HEK293T (cell line): ENCODE data around the gene MEST.

Source experiments
- CTCF ChIA-PET: fragments of 350-600 bp; formaldehyde crosslinking; extraction: SDS; loops from one replicate; lab custom pipeline; 2021; ENCODE audit warnings: antibody characterized with exemption, inconsistent platforms; lab: Yijun Ruan, JAX
- POLR2A ChIA-PET: fragments of 350-600 bp; formaldehyde crosslinking; extraction: SDS; loops from one replicate; lab custom pipeline; 2020; ENCODE audit warnings: antibody characterized with exemption, inconsistent platforms; lab: Yijun Ruan, JAX
- DNase-seq: peaks from one replicate; pipeline ENCODE4 v3.0.0; 2012; ENCODE audit warnings: mixed read lengths; ENCODE audit errors: extremely low spot score
- ARNT ChIP-seq: fragments of 450-650 bp; IDR thresholded peaks from 2 replicates; pipeline ENCODE4 v1.6.1; 2017; ENCODE audit warnings: mild to moderate bottlenecking
- BHLHE40 ChIP-seq: fragments of 450-650 bp; IDR thresholded peaks from 2 replicates; pipeline ENCODE4 v1.6.1; 2016; ENCODE audit warnings: mild to moderate bottlenecking, moderate library complexity, borderline replicate concordance
- CTBP1 ChIP-seq: fragments of 450-650 bp; IDR thresholded peaks from 2 replicates; pipeline ENCODE4 v1.6.1; 2016; ENCODE audit warnings: borderline replicate concordance
- ELF4 ChIP-seq: fragments of 450-650 bp; IDR thresholded peaks from 2 replicates; pipeline ENCODE4 v1.6.1; 2017; ENCODE audit warnings: antibody characterized with exemption
- FOXA1 ChIP-seq: fragments of 450-650 bp; IDR thresholded peaks from 2 replicates; pipeline ENCODE4 v1.6.1; 2016; ENCODE audit warnings: mild to moderate bottlenecking
- FOXK2 ChIP-seq: fragments of 450-650 bp; IDR thresholded peaks from 2 replicates; pipeline ENCODE4 v1.6.1; 2016; ENCODE audit warnings: mild to moderate bottlenecking
- FOXM1 ChIP-seq: fragments of 450-650 bp; IDR thresholded peaks from 2 replicates; pipeline ENCODE4 v1.6.1; 2017; ENCODE audit warnings: mild to moderate bottlenecking, borderline replicate concordance
- HDGF ChIP-seq: fragments of 450-650 bp; IDR thresholded peaks from 2 replicates; pipeline ENCODE4 v1.6.1; 2017; ENCODE audit warnings: antibody characterized with exemption, borderline replicate concordance
- L3MBTL2 ChIP-seq: fragments of 450-650 bp; conservative IDR thresholded peaks from 2 replicates; pipeline ENCODE4 v1.6.1; 2016; ENCODE audit warnings: mild to moderate bottlenecking
- LEF1 ChIP-seq: fragments of 450-650 bp; IDR thresholded peaks from 2 replicates; pipeline ENCODE4 v1.6.1; 2017; ENCODE audit warnings: mild to moderate bottlenecking, borderline replicate concordance
- NFRKB ChIP-seq: fragments of 450-650 bp; IDR thresholded peaks from 2 replicates; pipeline ENCODE4 v1.6.1; 2016; ENCODE audit warnings: mild to moderate bottlenecking, moderate library complexity
- SP1 ChIP-seq: fragments of 450-650 bp; IDR thresholded peaks from 2 replicates; pipeline ENCODE4 v1.6.1; 2017
- SUZ12 ChIP-seq: fragments of 450-650 bp; IDR thresholded peaks from 2 replicates; pipeline ENCODE4 v1.6.1; 2016; ENCODE audit warnings: mild to moderate bottlenecking
- TARDBP ChIP-seq: fragments of 450-650 bp; IDR thresholded peaks from 2 replicates; pipeline ENCODE4 v1.6.1; 2016
- ZNF384 ChIP-seq: fragments of 450-650 bp; IDR thresholded peaks from 2 replicates; pipeline ENCODE4 v1.6.1; 2016
- TF ChIP-seq, protein P1 (sequence below): fragments of 450-650 bp; IDR thresholded peaks from 2 replicates; pipeline ENCODE4 v1.6.1; 2016

Gene MEST

DNA sequence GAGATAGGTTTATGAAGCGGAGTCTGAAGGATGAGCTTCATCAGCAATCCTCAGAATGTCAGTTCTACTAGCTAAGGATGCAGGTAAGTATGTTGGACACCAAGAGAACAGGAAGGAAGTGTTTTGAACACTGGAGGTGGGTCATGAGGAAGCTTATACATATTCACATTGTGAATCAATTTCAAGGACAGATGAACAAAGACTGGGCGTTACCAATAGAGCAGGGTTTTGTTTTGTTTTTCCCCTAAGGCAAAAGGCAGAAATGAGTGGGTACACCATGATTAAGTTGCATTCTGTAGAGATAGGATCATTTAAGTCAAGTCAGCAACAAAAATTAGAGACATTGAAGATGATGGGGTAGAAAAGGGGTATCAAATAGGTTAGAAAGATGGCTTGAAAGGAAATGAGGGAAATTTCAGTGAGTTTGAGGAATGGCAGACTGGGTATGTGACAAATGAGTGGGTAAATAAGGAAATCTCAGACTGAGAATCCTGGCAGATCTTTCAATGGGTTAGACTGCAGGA lies 51.7 kb downstream of the MEST start:
- ChIA-PET CTCF (no interaction called here), POLR2A (no interaction called here)
- TF ChIP-seq CTBP1, result no peak
- TF ChIP-seq HDGF, result no peak
- no peak for TF ChIP-seq SP1
- no peak for TF ChIP-seq TARDBP
- no peak for TF ChIP-seq BHLHE40
- TF ChIP-seq FOXA1, result no peak
- TF ChIP-seq NFRKB, result no peak
- TF ChIP-seq, protein P1, sequence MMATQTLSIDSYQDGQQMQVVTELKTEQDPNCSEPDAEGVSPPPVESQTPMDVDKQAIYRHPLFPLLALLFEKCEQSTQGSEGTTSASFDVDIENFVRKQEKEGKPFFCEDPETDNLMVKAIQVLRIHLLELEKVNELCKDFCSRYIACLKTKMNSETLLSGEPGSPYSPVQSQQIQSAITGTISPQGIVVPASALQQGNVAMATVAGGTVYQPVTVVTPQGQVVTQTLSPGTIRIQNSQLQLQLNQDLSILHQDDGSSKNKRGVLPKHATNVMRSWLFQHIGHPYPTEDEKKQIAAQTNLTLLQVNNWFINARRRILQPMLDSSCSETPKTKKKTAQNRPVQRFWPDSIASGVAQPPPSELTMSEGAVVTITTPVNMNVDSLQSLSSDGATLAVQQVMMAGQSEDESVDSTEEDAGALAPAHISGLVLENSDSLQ, result no peak
- TF ChIP-seq SUZ12, result no peak
- no peak for TF ChIP-seq ELF4
- TF ChIP-seq LEF1, result no peak
- no peak for TF ChIP-seq L3MBTL2
- no peak for TF ChIP-seq FOXM1
- TF ChIP-seq ARNT, result no peak
- no peak for TF ChIP-seq FOXK2
- no peak for TF ChIP-seq ZNF384
- DNase-seq, result no peak

DNA sequence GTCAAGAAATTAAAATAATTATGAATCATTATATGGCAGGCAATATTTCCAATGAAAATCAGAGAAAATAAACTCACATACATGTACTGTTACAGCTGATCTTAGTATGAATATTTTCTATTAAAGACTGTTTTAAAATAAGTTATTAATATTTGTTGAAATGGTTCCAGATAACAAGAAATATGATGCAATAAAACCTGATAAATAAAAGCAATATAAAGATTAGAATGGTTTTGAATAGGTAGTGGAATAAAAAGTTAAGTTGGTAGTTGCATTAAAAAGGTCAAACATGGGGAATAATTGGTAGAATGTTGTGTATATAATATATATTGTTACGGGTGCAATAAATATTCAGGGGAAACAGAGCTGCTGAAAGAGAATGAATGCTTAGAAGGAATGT lies 52.5 kb downstream of the MEST start:
- TF ChIP-seq, protein P1, result no peak
- no peak for TF ChIP-seq HDGF
- TF ChIP-seq LEF1, result no peak
- TF ChIP-seq SUZ12, result no peak
- TF ChIP-seq L3MBTL2, result no peak
- TF ChIP-seq FOXK2, result no peak
- no peak for TF ChIP-seq FOXM1
- TF ChIP-seq BHLHE40, result no peak
- CTCF ChIA-PET, result no interaction called here
- DNase-seq, result no peak
- POLR2A ChIA-PET, result no interaction called here

DNA sequence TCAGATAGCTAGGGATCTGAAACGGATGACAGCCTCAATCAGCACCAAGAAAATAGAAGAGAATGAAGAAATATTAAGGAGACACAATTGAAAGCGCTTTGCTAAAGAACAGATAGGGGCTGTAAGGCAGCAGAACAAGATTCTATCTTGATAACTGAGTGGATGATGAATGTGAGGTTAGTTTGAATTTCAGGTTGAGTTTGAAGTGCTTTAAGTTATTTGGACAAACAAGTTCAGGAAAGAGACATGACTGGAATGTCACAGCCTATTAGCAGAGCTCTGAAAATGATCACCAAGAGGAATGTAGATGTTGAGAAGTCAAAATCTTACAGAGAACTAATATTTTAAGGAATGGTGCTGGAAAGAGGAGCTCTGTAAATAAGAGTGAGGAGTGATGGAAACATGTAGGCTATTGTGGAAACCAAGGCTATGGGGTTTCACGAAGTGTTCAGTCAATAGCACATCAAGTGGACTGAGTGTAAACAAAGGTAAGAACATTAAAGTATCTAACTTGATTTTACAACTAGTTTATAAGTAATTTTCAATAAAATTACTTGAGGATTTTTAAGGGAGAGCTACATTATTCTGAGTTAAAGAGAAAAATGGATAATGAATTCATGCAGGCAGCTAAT lies 61.6 kb downstream of the MEST start:
- no peak for DNase-seq
- ChIA-PET CTCF (no interaction called here), POLR2A (no interaction called here)
- TF ChIP-seq BHLHE40, result no peak
- TF ChIP-seq, protein P1, result no peak
- TF ChIP-seq SP1, result no peak
- no peak for TF ChIP-seq CTBP1
- no peak for TF ChIP-seq LEF1
- TF ChIP-seq SUZ12, result no peak
- no peak for TF ChIP-seq ELF4
- TF ChIP-seq FOXK2, result no peak

DNA sequence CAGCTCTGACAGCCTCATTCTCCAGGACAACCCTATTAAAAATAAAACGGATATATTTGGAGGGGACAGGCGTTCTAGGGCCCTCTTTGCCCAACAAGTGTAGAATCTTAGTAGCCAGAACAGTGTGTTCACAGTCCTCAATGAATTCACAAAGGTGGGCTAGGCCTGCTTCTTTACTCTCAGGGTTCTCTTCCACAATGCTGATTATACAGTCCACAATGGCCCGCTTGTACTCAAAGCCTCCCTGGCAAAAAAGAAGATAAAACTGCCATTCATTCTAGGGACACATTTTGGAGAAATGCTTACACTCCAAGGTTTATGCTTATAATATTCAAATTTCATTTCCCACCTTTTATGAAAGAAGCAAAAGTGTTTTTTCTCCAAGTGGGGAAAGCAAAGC lies 62.6 kb downstream of the MEST start:
- DNase-seq, result no peak
- TF ChIP-seq L3MBTL2 (no peak), NFRKB (no peak), FOXK2 (no peak), SP1 (no peak), ARNT (no peak), HDGF (no peak), TARDBP (no peak), FOXA1 (no peak), LEF1 (no peak), ELF4 (no peak), ZNF384 (no peak), SUZ12 (no peak), BHLHE40 (no peak), FOXM1 (no peak), CTBP1 (no peak)
- TF ChIP-seq, protein P1, result no peak
- CTCF ChIA-PET, result no interaction called here
- POLR2A ChIA-PET, result no interaction called here
